ENCODE data around the gene UNK. TPM values are rescaled to one million over a fixed set of nuclear protein-coding genes. Genes with fewer than 3 reads are reported as not detected.
A peak's percentile ranks its signal among the peaks of the same experiment; 100 is the strongest.

The UNK gene
- total and polyA plus RNA-seq, 2 of the 13 experiments (the other 11 are each of a cell fraction or from before 2014, with no cell fraction given), result 31.6 to 33.0 TPM

- TF ChIP-seq FOXA1 (IDR thresholded peaks at IDR 0.05) (no peak), FOXA1 (CRISPR knock-in tag; IDR thresholded peaks at IDR 0.05) (no peak), PCBP1 (IDR thresholded peaks at IDR 0.05; ENCODE audit: borderline replicate concordance, low read depth, low read length) (0 out of 2 replicates have a peak, but pooled peaks have one; percentile 19), POGZ (CRISPR knock-in tag; IDR thresholded peaks at IDR 0.05) (no peak), TBL1XR1 (IDR thresholded peaks at IDR 0.05; ENCODE audit: borderline replicate concordance, low read length, partially characterized antibody) (no peak), ZNF326 (CRISPR knock-in tag; IDR thresholded peaks at IDR 0.05; ENCODE audit: borderline replicate concordance) (no peak), ZNF770 (CRISPR knock-in tag; IDR thresholded peaks at IDR 0.05) (peak; percentile 47; the same call in 1 of the 2 replicates), EP300 (IDR thresholded peaks at IDR 0.05; ENCODE audit: low read depth in 2 of 2, low read length in 2 of 2) (no peak), EP300 (CRISPR knock-in tag; IDR thresholded peaks at IDR 0.05; ENCODE audit: borderline replicate concordance) (no peak), PRMT3 (CRISPR knock-in tag; IDR thresholded peaks at IDR 0.05; ENCODE audit: borderline replicate concordance, low read depth) (no peak)
Observed at GRCh38 chr17:75827308-75828075, 42.9 kb downstream of the UNK start (continued).

GRCh38 chr17:75828076-75828400, 43.4 kb downstream of the UNK start:
- intact Hi-C loops (cut with micrococcal nuclease; ENCODE audit: unreplicated experiment), result loop anchor here (5.0 kb wide), 1 partner anchor 51 kb away; a partner anchor contains a TSS
- WGBS (ENCODE audit: low lambda C conversion rate), result 94% methylated on average over 11 of the region's 11 CpGs
- TF ChIP-seq CEBPZ (IDR thresholded peaks at IDR 0.05; ENCODE audit: low read length) (no peak), ARNT2 (CRISPR knock-in tag; IDR thresholded peaks at IDR 0.05; ENCODE audit: low read depth) (0 out of 2 replicates have a peak, but pooled peaks have one; percentile 17)
- FAIRE-seq, result no peak
- H3K27me3 ChIP-seq (ENCODE audit: control insufficient read depth in 1 of 2, insufficient read depth in 2 of 2, low read length in 2 of 2), result no peaks in the 10 kb centered on the region
- H3K27ac ChIP-seq (ENCODE audit: extremely low read length, insufficient read depth, low read length), result no peak overlapping the region
- in situ Hi-C loops (cut with HindIII; ENCODE audit: extremely low pct_ligation_motif_present, low pct_unique_long_range_greater_than_20kb), result no loop called here
- ChIA-PET CTCF (ENCODE audit: low intra/inter-chr PET ratio, low total read pairs) (interaction anchor here (1.1 kb wide), 1 partner anchor 20 kb away, joined by 6 read pairs; no protein-coding TSS in a partner anchor), POLR2A (interaction anchor here (1.5 to 8.0 kb wide), 5 partner anchors 18 to 64 kb away, joined by 6 to 88 read pairs (median 18); partner anchors contain the start of genes GALK1, UNC13D and WBP2)
- H3K4me1 ChIP-seq (ENCODE audit: insufficient read depth, low read length), result peaks cover 22% of the 10 kb centered on the region
- no peak for DNase-seq (ENCODE audit: low spot score)
- no peak overlapping the region for H2AFZ ChIP-seq (ENCODE audit: low read length)
- peaks cover 15 to 32% of the 10 kb centered on the region in 2 experiments for H3K36me3 ChIP-seq (replicated peaks in 1 of 2; ENCODE audit: control insufficient read depth in 1 of 2, insufficient read depth in 2 of 2, low read length in 2 of 2)
- no peak overlapping the region for H3K4me3 ChIP-seq (replicated peaks in 1 of 3; ENCODE audit: insufficient read depth in 1 of 3, low read depth in 2 of 3, low read length in 3 of 3)
- no peaks in the 10 kb centered on the region for H3K9me3 ChIP-seq (ENCODE audit: low read length)
- H3K79me2 ChIP-seq (ENCODE audit: insufficient read depth, low read length), result no peaks in the 10 kb centered on the region
- H4K20me1 ChIP-seq (ENCODE audit: insufficient read depth, low read length), result no peaks in the 10 kb centered on the region
- H3K4me2 ChIP-seq (ENCODE audit: low read depth, low read length), result no peak overlapping the region
- ATAC-seq, result no peak
- BruUV-seq (replicated peaks), result no TSS peak
- H3K9ac ChIP-seq (ENCODE audit: insufficient read depth, low read depth, low read length), result no peak overlapping the region

All from HepG2 (cell line).